ENCODE data around the gene EFNA5.
"Not testable (repeated sequence)": the region's sequence is repeated elsewhere in the genome, so short reads cannot be mapped to it uniquely, and the experiment has no call there.

Gene EFNA5

GRCh38 chr5:107447587-107447986 lies 223.2 kb downstream of the EFNA5 start:
- no peak for DNase-seq

- DNase-seq, result no peak
Observed at GRCh38 chr5:107446972-107447371, 223.8 kb downstream of the EFNA5 start.

- DNase-seq, result no peak
Observed at GRCh38 chr5:107444300-107444699, 226.4 kb downstream of the EFNA5 start.

DNA sequence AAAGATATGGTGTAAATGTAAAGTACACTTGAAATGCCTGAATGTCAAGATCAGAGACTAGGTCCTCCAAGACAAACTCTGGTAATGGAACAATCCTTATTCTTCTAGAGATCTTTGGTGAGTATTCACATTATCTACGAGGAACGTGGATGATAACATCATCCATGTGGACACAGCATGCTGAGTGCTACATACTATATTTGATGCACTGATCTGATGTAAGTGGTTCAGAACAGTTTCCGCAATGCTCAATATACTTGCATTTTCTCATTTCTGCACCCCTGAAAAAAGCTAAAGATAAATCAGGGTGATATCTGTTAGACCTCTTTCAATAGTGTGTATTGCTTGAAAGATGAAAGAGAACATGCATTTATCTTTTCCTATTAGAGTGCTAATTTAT lies 226.8 kb downstream of the EFNA5 start:
- DNase-seq, result no peak

DNA sequence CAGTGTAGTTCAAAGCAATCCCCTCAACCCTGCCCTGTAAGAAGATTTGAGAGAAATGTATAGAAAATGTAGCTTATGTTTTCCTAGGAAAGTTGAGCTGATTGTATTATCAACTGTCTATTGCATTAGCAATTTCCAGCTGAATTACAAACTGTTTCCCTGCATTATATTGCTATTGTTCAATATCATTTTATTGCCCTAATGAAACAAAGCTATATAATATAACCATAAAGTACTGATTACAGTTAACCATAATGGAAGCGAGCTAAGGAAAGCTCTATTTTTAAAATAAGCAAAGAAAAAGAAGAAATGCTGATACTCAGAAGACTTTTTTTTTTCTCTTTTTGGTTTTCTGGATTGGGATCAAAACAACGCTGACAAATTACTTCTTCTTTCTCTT lies 228.3 kb downstream of the EFNA5 start:
- DNase-seq, result no peak

DNA sequence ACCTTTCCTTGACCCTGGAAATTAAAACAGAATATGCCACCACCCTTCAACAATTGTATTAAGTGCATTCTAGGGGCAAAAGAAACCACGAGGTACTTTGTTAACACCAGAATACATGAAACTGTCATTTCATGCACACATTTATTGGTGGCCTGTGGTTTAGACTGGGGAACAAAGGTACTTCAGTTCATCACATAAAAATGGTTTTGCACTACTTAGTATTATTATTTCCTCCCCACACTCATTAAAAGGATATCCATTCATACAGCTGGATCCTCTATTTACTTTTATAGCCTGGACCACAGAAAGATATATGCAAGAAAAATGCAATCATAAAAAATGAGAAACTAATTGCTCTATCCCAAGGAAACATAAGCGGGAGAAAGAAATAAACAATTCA lies 230.9 kb downstream of the EFNA5 start:
- no peak for DNase-seq

- DNase-seq, result no peak
Observed at GRCh38 chr5:107437986-107438510, 232.7 kb downstream of the EFNA5 start.

- no peak for DNase-seq
Observed at GRCh38 chr5:107437154-107437553, 233.6 kb downstream of the EFNA5 start.

DNA sequence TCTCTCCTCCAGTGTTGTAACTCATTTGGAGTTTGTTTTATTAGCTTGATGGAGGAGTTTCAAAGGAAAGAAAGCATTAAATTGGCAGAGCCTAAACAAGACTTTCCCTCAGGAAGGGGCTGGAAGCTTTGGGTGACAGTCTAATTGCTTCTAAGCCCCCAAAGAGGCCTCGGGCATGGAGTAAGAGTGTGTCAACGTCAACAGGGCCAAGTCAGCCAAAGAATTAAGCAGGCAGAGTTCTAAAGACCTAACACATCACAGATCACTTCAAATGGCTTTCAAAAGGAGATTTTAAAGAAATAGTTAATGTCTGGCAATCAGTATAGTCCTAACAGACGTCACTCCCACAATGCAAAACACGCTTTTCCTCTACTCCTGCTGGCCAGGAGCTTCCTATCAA lies 234.5 kb downstream of the EFNA5 start:
- no peak for DNase-seq

DNA sequence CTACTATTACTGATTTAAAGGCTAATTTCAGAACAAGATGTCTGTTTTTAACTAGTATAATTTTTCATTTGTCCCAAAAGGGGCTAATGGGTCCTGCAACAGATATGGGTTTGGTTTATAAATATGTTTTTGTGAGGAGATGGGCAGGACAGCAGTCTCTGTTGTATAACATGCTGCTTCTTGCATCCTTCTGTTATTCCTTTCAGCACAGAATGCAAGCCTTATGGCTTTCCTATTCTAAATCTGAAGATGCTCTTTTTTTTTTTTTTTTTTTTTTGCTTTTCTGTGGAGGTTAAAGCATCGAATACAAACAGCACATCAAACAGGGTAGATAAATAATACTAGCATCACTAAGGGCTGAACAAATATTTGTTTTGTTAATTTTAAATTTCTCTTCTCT lies 235.7 kb downstream of the EFNA5 start:
- no peak for DNase-seq

- not testable (repeated sequence) for DNase-seq
Observed at GRCh38 chr5:107433646-107434045, 237.1 kb downstream of the EFNA5 start.

DNA sequence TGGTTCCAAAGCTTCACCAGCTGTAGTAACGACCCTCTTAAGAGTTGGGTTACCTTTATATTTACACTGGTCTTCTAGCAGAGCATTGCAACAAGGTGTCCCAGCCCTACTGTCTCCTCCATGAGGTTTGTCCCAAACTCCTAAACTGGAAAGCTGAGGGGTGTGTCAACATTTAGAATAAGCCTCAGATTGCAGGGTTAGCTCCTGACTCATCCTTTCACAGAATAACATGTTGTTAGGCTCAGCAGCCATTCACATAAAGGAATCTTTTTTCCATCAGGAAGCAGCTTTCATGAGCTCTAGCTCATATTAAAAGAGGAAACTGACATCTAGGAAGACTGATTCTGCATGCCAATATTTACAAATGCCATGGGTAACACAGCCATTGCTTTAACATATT lies 238.7 kb downstream of the EFNA5 start:
- no peak for DNase-seq

GRCh38 chr5:107431536-107431935 lies 239.2 kb downstream of the EFNA5 start:
- no peak for DNase-seq

DNA sequence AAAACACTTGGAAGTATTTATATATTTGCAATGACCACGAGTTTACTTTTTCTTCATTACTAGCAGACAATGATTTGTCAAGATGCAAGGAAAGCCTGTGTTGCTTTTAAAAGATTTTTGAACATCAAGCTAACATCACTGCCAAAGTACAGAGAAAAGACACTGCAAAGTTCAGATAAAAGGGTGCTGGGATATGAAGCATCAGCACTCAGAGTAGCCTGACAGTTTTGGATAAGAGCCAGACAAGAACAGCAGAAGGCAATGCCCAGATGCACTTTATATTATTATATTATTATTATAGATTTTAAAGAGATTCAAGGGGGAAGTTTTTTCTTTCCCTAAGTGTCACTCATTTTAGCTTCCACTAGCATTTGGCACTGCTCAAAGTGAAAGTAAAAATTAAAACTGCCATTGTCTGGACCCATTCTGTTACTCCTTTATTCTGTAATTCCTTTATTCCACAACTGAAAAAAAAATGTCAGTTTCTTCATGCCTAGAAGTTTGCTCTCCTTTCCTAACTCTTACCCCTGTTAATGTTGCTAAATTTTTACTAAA lies 240.6 kb downstream of the EFNA5 start:
- no peak for DNase-seq

GRCh38 chr5:107428303-107428813 lies 242.4 kb downstream of the EFNA5 start:
- DNase-seq, result no peak

DNA sequence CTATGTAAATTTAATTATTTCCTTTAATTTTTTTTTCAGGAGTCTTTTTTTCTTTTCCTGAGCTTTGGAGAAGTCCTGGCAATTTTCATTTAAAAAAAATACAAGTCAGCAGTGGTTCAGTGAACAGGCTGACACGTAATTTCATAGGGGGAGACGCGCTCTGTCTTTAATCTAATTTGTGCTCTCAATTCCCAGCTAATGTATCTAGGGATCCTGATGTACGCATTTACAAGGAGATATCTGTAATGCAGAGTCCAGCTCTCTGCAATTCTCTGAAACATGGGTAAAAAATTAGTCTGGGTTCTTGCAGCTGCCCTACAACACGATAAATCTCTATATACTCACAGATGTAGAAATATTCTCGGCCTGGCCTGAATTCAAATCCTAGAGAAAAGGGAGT lies 243.9 kb downstream of the EFNA5 start:
- no peak for DNase-seq

DNA sequence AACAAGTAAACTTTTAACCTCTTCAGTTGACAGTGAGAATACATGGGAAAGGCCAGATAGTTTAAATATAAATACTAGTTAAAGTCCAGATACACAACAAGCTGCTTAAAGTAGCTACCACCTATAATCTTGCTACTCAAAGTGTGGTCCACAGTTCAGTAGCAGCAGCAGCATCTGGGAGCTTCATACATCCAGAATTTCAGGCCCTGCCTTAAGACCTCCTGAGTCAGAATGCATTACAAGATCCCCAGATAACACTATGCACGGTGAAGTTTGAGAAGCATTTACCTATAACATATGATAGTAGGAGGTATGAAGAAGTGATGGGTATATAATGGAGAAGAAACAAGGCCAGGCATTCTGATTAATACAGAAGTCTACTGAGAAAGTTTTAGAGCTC lies 244.5 kb downstream of the EFNA5 start:
- DNase-seq, result no peak

- no peak for DNase-seq
Observed at GRCh38 chr5:107425541-107426031, 245.2 kb downstream of the EFNA5 start.

- DNase-seq, result no peak
Observed at GRCh38 chr5:107424491-107424890, 246.2 kb downstream of the EFNA5 start.

- no peak for DNase-seq
Observed at GRCh38 chr5:107422494-107422893, 248.2 kb downstream of the EFNA5 start.

DNA sequence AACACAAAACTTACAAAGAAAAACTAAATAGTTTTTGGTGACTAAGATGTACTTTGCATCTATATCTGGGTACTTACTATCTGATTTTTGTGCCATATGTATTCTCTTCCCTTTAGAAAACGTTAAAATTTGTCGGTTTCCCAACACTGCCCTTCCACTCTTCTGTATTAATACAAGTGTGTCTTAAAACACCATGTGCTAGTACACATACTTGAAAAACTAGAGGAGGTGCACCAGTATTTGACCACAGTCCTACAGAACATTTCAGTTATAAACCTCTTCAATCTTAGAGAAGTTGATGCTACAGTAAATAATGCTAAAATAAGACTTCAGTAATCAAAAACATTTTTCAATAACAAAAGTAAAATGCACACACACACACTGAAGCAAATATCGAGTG lies 251.2 kb downstream of the EFNA5 start:
- DNase-seq, result no peak

GRCh38 chr5:107418902-107419301 lies 251.8 kb downstream of the EFNA5 start:
- no peak for DNase-seq

- no peak for DNase-seq
Observed at GRCh38 chr5:107418071-107418470, 252.7 kb downstream of the EFNA5 start.

- no peak for DNase-seq
Observed at GRCh38 chr5:107415762-107416161, 255.0 kb downstream of the EFNA5 start.

DNA sequence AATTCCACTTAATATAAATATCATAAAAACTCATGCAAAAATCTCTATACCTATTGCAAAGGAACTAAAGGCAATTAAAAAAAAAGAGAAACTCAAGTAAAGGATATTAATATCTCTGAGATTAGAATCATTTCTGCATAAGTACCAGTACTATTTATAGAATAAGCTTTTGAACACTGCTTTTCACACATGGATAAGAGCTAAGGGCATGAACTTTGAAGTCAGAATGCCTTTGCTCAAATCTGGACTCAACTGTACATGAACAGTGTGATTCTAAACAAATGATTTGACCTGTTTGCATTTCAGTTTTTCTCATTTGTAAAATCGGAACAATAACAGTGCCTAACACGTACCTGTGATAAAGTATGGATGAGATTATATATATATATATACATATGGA lies 255.9 kb downstream of the EFNA5 start:
- DNase-seq, result no peak

All from NCI-H510A treated with DMSO at 0.1 percent for 48 hours (cell line).